ENCODE measurements around the gene APBB2. TPM values are rescaled to one million over a fixed set of nuclear protein-coding genes. Genes with fewer than 3 reads are reported as not detected.
"Not testable (repeated sequence)": the region's sequence is repeated elsewhere in the genome, so short reads cannot be mapped to it uniquely, and the experiment has no call there.

Gene APBB2
- total RNA-seq, 4 donors from 2014 or later, result 51.7 to 75.9 (median 71.1) TPM

GRCh38 chr4:41052287-41052686, 162.1 kb downstream of the APBB2 start:
- Histone ChIP-seq H3K27ac (replicated peaks in 1 of 4) (no peak overlapping the region), H3K27me3 (no peaks in the 10 kb centered on the region), H3K4me3 (no peak overlapping the region), H3K9me3 (no peaks in the 10 kb centered on the region), H3K36me3 (no peaks in the 10 kb centered on the region), H3K4me1 (peaks cover 0 to 24% (median 12%) of the 10 kb centered on the region in 4 donors)
- intact Hi-C loops (cut with DNase I), result no loop called here
- WGBS, result 94% methylated on average over 5 of the region's 5 CpGs
- TF ChIP-seq POLR2AphosphoS5 (IDR thresholded peaks at IDR 0.05) (no peak), CTCF (IDR thresholded peaks at IDR 0.05) (no peak), POLR2A (IDR thresholded peaks at IDR 0.05; ENCODE audit: low read depth) (no peak), EP300 (IDR thresholded peaks at IDR 0.05) (no peak)
- DNase-seq (ENCODE audit: extremely low spot score), result no peak

GRCh38 chr4:41050880-41051775, 163.2 kb downstream of the APBB2 start:
- H3K27ac ChIP-seq (replicated peaks in 1 of 4), result peak overlapping the region in 2 of 4 donors; percentile 15 to 42
- WGBS, result 86% methylated on average over 11 of the region's 11 CpGs
- intact Hi-C loops (cut with DNase I), result no loop called here
- no peak overlapping the region for H3K4me3 ChIP-seq
- no peak for DNase-seq (ENCODE audit: extremely low spot score)
- H3K36me3 ChIP-seq, result no peaks in the 10 kb centered on the region
- TF ChIP-seq POLR2A (IDR thresholded peaks at IDR 0.05; ENCODE audit: low read depth), result no peak
- no peak for TF ChIP-seq POLR2AphosphoS5 (IDR thresholded peaks at IDR 0.05)
- no peak for TF ChIP-seq CTCF (IDR thresholded peaks at IDR 0.05)
- TF ChIP-seq EP300 (IDR thresholded peaks at IDR 0.05), result no peak
- H3K27me3 ChIP-seq, result no peaks in the 10 kb centered on the region
- H3K4me1 ChIP-seq, result peaks cover 0 to 24% (median 12%) of the 10 kb centered on the region in 4 donors
- no peaks in the 10 kb centered on the region for H3K9me3 ChIP-seq

- peaks cover 0 to 24% (median 12%) of the 10 kb centered on the region in 4 donors for H3K4me1 ChIP-seq
- H3K9me3 ChIP-seq, result peaks cover 0 to 5% (median 0%) of the 10 kb centered on the region in 4 donors
- DNase-seq (ENCODE audit: extremely low spot score), result no peak
- H3K27ac ChIP-seq (replicated peaks in 1 of 4), result peak overlapping the region in 1 of 4 donors; percentile 42
- H3K36me3 ChIP-seq, result no peaks in the 10 kb centered on the region
- 87% methylated on average over 1 of the region's 1 CpG for WGBS
- TF ChIP-seq POLR2AphosphoS5 (IDR thresholded peaks at IDR 0.05), result no peak
- no peak for TF ChIP-seq POLR2A (IDR thresholded peaks at IDR 0.05; ENCODE audit: low read depth)
- no peak for TF ChIP-seq CTCF (IDR thresholded peaks at IDR 0.05)
- TF ChIP-seq EP300 (IDR thresholded peaks at IDR 0.05), result no peak
- intact Hi-C loops (cut with DNase I), result no loop called here
- no peak overlapping the region for H3K4me3 ChIP-seq
- no peaks in the 10 kb centered on the region for H3K27me3 ChIP-seq
These were observed 164.2 kb downstream of the APBB2 start for GRCh38 chr4:41050116-41050515.

- intact Hi-C loops (cut with DNase I); DNase-seq (ENCODE audit: extremely low spot score); H3K36me3 ChIP-seq; H3K27me3 ChIP-seq: not testable (repeated sequence)
- Histone ChIP-seq H3K27ac (replicated peaks in 1 of 4) (peak overlapping the region in 1 of 4 donors; percentile 7), H3K4me1 (peaks cover 0 to 24% (median 12%) of the 10 kb centered on the region in 4 donors), H3K9me3 (peaks cover 0 to 12% (median 0%) of the 10 kb centered on the region in 4 donors), H3K4me3 (peak overlapping the region in 2 of 4 donors; percentile 2 to 19)
- 100% methylated on average over 6 of the region's 40 CpGs for WGBS
These were observed 165.2 kb downstream of the APBB2 start for GRCh38 chr4:41049176-41049575.

GRCh38 chr4:41044791-41045190, 169.6 kb downstream of the APBB2 start:
- no peaks in the 10 kb centered on the region for H3K36me3 ChIP-seq
- no peaks in the 10 kb centered on the region for H3K27me3 ChIP-seq
- intact Hi-C loops (cut with DNase I), result no loop called here
- TF ChIP-seq EP300 (IDR thresholded peaks at IDR 0.05) (no peak), CTCF (IDR thresholded peaks at IDR 0.05) (no peak), POLR2AphosphoS5 (IDR thresholded peaks at IDR 0.05) (no peak), POLR2A (IDR thresholded peaks at IDR 0.05; ENCODE audit: low read depth) (no peak)
- no peak for DNase-seq (ENCODE audit: extremely low spot score)
- no peak overlapping the region for H3K27ac ChIP-seq (replicated peaks in 1 of 4)
- H3K4me3 ChIP-seq, result no peak overlapping the region
- peaks cover 0 to 12% (median 0%) of the 10 kb centered on the region in 4 donors for H3K9me3 ChIP-seq
- H3K4me1 ChIP-seq, result no peaks in the 10 kb centered on the region

Measured in esophagus muscularis mucosa (tissue), 4 donors.